Amygdala (tissue), 56 donors: ENCODE data around the gene FFAR1.

Experiments used
- DNase-seq, 56 donors: peaks; one replicate each; lab custom pipeline; 2025; lab: John Stamatoyannopoulos, UW

The FFAR1 gene, protein sequence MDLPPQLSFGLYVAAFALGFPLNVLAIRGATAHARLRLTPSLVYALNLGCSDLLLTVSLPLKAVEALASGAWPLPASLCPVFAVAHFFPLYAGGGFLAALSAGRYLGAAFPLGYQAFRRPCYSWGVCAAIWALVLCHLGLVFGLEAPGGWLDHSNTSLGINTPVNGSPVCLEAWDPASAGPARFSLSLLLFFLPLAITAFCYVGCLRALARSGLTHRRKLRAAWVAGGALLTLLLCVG (N-terminal part only)

DNA sequence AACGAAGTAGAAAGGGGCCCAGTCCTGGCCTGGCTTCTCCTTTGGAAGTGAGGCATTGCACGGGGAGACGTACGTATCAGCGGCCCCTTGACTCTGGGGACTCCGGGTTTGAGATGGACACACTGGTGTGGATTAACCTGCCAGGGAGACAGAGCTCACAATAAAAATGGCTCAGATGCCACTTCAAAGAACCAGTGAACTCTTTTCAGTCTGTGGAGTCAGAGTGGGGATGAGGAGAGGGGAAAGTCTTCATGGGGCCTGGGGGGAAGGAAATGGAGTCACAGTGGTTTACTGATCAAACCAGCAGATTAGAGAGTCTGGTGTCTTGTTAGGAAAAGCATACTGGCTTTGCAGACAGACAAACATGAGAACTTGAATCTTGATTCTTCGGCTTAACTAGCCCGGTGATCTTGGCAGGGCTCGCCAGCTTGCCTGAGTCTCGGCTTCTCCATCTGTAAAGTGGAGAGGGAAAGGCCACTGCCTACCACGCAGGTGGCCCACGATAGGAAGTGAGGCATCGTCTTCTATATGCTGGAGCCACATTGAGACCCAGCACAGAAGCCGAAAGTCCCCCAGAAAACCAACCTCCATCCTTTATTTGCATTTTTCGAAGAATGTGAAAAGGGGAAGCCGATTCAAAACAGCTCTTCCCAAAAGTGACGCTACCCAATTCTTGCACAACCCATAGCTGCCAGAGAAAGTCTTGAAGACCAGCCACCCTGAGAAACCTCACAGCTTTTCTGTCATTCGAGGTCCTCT is at the start of gene FFAR1:
Gene FFAR1, plus strand, starts transcription at position 732 of the 759 bp plus-strand sequence. CDS start 3,650 bp downstream, outside the sequence.
- DNase-seq, result peak in 1 of 56 donors; percentile 26

DNA sequence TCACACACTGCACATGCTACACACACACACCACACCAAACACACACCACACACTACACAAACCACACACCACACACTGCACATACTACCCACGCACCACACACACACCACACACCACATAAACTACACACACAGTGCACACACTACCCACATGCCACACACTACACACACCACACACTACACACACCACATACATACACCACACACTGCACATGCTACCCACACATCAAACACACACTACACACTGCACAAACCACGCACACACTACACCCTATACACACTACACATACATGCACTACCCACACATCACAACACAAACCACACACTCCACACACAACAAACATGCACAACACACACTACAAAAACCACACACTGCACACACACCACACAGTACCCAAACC is 49.8 kb upstream of the FFAR1 start:
- DNase-seq, result no peak

DNA sequence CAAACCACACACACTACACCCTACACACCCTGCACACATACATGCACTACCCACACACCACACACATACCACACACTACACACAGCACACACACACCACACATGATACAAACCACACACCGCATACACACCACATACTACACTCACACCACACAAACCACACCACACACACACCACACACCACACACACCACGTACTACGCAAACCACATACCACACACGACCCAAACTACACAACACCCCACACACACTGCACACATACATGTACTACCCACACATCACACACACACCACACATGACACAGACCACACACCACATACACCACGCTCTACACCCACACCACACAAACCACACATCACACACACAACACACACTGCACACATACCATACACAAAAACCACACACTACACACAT is 49.1 kb upstream of the FFAR1 start:
- no peak for DNase-seq

DNA sequence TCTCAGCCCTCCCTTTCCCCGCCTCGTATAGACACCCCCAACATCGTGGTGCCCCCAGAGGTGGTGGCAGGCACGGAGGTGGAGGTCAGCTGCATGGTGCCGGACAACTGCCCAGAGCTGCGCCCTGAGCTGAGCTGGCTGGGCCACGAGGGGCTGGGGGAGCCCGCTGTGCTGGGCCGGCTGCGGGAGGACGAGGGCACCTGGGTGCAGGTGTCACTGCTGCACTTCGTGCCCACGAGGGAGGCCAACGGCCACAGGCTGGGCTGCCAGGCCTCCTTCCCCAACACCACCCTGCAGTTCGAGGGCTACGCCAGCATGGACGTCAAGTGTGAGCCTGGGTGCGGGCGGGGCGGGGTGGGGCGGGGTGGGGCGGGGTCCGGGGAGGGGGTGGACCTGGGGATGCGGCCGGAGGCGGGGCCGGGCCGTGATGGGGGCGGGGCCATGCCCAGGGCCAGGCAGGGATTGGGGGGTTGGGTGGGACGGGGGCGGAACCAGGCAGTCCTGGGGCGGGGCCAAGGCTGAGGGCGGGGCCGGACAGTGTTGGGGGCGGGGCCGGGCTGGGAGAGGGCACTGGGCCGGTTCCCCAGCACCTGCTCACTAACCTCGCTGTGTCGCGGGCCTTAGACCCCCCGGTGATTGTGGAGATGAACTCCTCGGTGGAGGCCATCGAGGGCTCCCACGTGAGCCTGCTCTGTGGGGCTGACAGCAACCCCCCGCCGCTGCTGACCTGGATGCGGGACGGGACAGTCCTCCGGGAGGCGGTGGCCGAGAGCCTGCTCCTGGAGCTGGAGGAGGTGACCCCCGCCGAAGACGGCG is 48.0 kb upstream of the FFAR1 start:
- DNase-seq, result peak in 39 of 56 donors; percentile 12 to 78 (median 57)

DNA sequence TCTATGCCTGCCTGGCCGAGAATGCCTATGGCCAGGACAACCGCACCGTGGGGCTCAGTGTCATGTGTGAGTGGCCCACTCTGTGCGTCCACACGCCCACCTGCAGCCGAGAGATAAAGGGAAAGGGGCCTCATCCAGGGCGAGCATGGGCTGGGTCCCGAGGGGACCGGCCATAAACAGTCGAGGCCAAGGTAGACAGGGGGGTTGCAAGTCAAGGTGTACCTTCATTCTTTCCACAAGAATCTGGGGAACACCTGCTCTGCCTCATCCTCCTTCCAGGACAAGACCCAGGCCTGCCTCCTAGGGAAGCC is 47.4 kb upstream of the FFAR1 start:
- no peak for DNase-seq

DNA sequence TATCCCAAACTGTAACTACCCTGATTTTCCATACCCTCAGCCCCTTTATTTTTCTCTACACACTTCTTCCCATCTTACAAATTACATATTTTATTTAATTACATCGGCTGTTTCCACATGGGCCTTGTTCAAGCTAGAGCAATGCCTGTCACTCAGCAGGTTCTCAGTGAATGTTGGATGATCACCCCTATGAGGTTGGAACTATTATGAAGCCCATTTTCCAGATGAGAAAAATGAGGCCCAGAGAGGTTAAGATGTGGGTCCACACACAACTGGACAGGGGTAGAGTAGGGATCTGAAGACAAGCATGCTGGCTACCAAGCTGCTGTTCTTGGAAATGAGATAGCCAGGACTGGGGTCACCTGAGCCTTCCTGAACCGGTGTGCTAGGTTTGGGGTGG is 45.7 kb upstream of the FFAR1 start:
- DNase-seq, result no peak

DNA sequence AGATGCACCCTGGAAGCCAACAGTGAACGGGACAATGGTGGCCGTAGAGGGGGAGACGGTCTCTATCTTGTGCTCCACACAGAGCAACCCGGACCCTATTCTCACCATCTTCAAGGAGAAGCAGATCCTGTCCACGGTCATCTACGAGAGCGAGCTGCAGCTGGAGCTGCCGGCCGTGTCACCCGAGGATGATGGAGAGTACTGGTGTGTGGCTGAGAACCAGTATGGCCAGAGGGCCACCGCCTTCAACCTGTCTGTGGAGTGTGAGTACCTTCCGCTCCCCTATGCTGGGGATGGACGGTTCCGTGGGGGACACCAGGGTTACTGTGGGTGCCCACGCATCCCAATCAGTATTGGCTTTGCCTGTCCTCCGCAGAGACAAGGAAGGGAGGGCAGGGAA is 45.3 kb upstream of the FFAR1 start:
- no peak for DNase-seq

DNA sequence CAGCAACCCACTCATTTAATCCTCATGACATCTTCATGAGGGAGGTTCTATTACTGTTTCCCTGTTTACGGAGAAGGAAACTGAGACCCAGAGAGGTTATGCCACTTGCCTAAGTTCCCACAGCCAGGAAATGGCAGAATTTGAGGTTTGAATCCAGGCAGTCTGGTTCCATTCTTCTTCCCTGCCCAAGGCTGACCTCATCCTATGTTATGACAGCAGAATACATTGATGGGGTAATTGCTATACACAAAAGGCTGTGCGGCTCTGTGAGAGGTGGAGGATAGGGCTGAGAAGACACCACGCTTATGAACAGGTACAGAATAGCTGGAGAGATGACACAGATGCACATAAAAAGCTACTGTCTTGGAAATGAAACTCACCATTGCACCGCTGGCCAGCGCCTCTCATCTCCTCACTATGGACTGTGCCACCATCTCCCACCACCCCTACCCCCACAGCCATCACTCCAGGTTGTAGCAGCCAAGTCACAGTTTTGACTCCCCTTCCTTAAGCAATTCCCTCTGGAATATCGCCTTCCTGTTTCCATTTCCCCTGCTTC is 44.3 kb upstream of the FFAR1 start:
- no peak for DNase-seq

DNA sequence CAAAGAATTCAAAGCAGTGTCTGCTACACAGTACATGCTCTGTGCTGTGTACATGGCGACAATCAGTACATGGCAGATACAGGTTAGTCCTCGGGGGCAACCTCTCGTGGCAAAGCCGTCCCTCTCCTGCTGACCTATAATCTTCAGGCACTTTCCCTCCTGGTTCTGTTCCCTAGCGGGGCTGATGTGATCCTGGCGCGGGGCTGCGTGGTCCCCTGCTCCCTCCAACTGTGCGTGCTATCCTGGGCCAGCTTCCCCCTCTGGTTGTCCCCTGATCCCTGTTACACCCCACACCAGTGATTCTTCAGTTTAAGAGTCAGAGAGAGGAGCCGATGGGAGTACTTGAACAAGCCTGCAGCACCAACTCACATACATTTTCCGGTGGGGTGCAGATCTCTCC is 43.7 kb upstream of the FFAR1 start:
- no peak for DNase-seq

DNA sequence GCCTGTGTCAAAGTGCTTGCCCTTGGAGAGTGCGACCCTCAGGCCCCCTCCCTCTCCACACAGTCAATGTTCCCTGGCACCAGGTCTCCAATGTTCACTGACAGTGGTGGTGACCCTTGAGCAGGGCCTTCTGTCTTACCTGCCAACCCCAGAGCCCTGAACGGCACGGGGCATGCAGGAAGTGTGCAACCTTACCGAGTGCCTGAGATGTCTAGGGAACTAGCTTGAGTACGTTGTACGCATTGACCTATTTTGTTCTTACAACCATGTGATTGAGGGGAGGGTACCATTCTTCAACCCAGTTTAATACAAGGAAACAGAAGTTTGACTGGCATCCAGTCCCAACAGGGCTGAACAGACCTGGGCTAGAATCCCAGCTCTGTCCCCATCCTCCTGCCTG is 42.5 kb upstream of the FFAR1 start:
- DNase-seq, result no peak

DNA sequence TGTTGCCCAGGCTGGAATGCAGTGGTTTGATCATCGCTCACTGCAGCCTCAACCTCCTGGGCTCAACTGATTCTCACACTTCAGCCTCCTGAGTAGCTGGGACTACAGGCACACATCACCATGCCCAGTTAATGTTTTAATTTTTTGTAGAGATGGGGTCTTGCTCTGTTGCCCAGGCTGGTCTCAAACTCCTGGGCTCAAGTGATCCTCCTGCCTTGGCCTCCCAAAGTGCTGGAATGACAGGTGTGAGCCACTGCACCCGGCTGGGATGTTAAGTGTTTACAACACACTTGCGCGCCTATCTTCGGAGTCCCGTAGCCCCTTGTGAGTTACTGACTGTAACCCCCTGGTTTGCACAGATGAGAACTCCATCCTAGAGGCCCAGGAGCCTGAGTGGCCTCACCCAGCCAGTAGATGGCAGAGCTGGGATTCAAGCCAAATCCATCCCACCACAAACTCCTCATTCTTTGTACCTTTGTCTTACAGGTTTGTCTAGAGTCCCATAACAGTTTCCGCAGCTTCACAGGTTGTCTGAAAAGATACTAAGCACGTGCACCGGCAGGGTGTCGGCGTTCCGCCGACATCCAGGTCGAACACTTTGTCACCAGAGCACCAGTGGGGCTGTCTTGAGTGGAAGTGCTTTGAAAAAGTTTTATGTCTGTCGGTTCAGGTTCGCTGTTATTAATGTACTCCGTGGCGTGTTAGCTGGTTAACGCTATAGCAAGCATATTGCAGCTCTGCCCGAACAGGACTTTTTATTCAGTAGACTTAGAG is 41.0 kb upstream of the FFAR1 start:
- no peak for DNase-seq

DNA sequence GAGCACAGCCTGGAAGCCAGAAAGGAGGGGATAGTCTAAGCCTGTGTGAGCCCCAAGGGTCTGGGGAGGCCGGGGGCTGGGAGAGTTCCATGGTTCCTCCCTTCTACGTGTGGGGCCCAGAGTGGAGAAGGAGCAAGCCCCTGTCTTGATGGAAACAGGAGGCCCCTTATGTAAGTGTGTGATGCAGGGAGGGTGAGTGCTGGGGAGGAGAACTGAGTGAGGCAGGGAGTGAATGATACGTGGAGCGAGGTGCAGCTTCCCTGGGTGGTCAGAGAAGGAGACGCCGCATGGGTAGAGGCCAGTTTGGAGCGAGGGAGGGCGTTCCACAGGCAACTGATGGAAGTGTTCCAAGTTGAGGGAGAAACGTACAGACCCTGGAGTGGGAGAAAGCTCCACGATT is 39.8 kb upstream of the FFAR1 start:
- no peak for DNase-seq

DNA sequence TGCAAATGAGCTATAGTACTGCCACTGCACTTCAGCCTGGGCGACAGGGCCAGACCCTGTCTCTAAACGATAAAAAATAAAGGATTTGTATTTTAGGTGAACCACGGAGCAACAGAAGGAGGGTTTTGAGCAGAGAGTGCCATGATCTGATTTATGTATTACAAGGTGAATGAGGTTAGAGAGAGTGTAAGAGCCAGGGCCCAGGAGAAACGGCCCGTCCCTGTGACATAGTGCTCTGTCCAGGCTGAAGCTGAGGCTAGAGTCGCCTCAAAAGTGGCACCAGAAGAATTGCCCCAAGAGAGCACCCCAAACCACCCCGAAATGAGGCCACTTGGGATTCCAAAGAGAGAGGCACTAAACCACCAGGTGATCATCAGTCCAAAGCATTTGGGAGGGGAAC is 38.8 kb upstream of the FFAR1 start:
- DNase-seq, result no peak

DNA sequence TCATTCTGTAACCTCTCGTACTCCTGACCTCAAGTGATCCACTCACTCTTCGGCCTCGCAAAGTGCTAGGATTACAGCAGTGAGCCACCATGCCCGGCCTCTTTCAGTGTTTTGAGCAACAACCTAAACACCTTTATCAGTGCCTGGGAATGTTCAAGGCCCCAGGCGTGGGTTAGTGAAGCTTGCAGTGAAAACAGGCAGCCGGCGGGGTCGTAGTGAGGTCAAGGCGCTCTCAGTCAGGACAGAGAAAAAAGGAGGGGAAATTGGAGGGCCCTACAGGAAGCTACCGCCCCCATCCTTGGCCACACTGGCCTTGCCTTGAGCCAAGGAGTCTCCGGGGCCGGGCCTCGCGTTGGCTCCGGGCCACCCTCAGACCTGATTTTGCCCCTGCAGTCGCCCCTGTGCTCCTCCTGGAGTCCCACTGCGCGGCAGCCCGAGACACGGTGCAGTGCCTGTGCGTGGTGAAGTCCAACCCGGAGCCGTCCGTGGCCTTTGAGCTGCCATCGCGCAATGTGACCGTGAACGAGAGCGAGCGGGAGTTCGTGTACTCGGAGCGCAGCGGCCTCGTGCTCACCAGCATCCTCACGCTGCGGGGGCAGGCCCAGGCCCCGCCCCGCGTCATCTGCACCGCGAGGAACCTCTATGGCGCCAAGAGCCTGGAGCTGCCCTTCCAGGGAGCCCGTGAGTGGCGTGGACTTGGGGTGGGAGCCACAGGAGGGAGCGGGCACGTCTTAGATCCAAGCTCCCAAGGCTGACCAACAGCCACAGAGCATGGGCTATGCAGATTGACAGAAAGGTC is 38.0 kb upstream of the FFAR1 start:
- no peak for DNase-seq

DNA sequence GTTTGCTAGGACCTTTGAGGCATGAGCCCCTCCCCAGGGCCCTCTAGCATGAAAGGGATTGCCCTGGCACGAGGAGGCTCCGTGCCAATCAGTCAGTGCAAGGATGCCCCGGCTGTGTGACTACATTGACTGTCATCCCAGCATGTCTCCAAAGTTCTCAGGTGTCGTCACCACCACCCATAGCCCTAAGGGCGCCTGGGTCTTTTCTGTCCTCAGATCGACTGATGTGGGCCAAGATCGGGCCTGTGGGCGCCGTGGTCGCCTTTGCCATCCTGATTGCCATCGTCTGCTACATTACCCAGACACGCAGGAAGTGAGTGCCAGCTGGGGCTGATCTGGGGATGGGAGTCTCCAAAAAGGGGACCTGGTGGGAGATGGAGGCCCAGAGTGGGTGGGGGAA is 37.4 kb upstream of the FFAR1 start:
- DNase-seq, result no peak

DNA sequence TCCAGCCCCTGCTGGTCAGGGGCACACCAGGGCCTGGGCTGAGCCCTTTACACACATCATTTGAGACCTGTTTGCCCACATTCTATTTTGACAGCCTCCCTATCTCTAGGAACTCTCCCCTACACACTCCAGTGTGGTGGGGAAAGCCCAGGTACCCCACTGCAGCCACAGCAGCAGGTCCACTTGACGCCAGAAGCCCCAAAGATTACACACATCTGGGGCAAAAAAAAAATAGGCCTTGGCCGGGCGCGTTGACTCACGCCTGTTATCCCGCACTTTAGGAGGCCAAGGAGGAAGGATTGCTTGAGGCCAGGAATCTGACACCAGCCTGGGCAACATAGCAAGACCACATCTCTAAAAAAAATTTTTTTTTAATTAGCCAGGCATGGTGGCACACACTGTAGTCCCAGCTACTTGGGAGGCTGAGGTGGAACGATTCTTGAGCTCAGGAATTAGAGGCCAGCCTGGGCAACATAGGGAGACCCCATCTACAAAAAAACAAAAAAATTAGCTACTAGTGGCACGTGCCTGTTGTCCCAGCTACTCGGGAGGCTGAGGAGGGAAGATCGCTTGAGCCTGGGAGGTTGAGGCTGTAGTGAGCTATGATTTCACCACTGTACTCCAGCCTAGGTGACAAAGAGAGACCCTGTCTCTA is 36.8 kb upstream of the FFAR1 start:
- no peak for DNase-seq

DNA sequence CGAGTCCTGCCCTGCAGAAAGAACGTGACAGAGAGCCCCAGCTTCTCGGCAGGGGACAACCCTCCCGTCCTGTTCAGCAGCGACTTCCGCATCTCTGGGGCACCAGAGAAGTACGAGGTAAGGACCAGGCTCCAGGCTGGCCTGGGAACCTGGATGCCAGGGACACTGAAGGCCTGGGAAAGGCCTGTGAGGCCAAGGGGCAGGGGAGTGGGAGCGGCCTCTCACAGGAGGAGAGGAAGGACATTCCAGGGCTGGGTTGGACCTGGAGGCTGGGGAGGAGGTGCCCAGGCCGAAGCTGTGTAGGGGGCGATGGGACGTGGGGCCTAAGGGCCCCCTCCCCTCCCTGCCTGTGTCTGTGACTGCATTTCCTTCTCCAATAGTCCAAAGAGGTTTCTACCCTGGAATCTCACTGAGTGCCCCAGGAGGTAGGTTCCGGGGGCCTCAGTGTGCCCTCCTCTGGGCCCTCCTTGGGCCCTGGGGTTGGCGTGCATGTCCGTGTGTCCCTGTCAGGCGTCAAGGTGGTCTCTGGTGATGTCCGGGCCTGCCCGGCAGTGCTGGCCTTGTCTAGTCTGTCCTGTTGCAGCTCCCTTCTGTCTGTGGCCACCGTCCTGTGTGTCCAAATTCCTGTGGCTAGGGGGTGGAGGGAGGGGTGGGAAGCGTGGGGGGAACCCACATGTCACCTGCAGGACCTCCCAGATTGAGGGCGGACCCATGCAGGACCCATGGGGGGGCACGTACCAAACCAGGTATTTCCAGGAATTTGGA is 35.6 kb upstream of the FFAR1 start:
- DNase-seq, result no peak

DNA sequence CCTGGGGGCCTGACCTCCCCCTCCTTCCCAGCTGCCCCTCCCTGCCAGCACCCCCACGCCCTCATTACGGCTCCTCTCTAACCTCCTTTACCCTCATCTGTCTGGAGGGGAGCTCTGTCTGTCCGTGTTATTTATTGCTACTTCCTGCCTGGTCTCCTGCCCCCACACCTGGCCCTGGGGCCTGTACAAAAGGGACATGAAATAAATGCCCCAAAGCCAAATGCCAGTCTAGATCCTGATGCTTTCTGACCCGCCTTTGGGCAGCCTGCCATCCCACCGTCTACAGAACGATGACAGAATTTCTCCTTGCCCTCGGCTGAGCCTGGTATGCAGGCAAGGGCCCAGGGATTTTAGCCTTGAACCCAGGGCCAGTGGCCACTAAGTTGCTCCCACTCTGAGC is 34.1 kb upstream of the FFAR1 start:
- DNase-seq, result no peak
